GM12875 (cell line): ENCODE data around the gene ITIH3.

Experiments used
- H3K4me3 ChIP-seq: one replicate; pipeline ENCODE4 v1.5.1; 2011; ENCODE audit warnings: low read depth, low read length, control low read depth
- TF ChIP-seq, protein P1 (sequence below): IDR thresholded peaks from 2 replicates; pipeline ENCODE4 v1.5.1; 2011; ENCODE audit warnings: low read depth, mild to moderate bottlenecking, control low read depth, inconsistent platforms, low read length, moderate library complexity, borderline replicate concordance; ENCODE audit not compliant: insufficient read depth

ITIH3 gene

GRCh38 chr3:52842424-52842823, 47.8 kb downstream of the ITIH3 start:
- TF ChIP-seq, protein P1, sequence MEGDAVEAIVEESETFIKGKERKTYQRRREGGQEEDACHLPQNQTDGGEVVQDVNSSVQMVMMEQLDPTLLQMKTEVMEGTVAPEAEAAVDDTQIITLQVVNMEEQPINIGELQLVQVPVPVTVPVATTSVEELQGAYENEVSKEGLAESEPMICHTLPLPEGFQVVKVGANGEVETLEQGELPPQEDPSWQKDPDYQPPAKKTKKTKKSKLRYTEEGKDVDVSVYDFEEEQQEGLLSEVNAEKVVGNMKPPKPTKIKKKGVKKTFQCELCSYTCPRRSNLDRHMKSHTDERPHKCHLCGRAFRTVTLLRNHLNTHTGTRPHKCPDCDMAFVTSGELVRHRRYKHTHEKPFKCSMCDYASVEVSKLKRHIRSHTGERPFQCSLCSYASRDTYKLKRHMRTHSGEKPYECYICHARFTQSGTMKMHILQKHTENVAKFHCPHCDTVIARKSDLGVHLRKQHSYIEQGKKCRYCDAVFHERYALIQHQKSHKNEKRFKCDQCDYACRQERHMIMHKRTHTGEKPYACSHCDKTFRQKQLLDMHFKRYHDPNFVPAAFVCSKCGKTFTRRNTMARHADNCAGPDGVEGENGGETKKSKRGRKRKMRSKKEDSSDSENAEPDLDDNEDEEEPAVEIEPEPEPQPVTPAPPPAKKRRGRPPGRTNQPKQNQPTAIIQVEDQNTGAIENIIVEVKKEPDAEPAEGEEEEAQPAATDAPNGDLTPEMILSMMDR = no peak
- no peak overlapping the region for H3K4me3 ChIP-seq

- TF ChIP-seq, protein P1 = no peak
- H3K4me3 ChIP-seq = no peak overlapping the region
Measured at GRCh38 chr3:52843108-52843865, 48.7 kb downstream of the ITIH3 start.

GRCh38 chr3:52843881-52844280, 49.3 kb downstream of the ITIH3 start:
- TF ChIP-seq, protein P1 = no peak
- H3K4me3 ChIP-seq = no peak overlapping the region

DNA sequence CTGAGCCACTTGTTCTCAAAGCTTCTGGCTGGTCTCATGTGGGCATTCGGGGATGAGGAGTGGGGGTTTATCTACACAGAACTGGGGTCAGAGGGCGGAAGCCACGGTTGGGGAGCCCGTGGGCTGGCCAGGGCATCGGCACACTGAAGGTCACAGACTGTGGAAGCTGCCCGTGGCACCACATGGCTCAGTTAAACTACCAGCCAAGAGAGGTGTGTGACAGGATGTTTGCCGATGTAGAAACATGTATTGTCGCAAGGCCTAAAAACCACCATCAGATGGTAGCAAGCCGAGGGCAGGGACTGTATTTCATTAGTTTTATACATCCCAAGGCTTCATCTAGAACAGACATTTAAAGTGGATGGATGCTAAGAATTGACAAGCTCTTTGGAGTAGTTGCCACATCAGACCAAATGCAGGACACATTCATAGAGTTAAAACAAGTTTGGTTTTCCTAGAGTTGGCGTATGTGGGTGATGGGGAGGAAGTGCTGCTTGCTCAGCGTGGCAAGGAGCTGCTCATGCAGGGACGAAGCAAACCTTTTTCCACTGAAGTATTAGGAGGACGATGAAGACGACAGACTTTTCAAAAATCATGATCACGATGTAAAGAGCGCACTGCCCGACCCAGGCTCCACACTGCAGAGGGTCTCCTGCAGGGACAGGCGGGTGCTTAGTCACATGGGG, 49.8 kb downstream of the ITIH3 start:
- H3K4me3 ChIP-seq = no peak overlapping the region
- TF ChIP-seq, protein P1 = no peak

GRCh38 chr3:52845157-52845556, 50.6 kb downstream of the ITIH3 start:
- no peak overlapping the region for H3K4me3 ChIP-seq
- TF ChIP-seq, protein P1 = no peak

- TF ChIP-seq, protein P1 = peak; percentile 46; the same call in 1 of the 2 replicates
- H3K4me3 ChIP-seq = no peak overlapping the region
Measured at GRCh38 chr3:52845691-52846431, 51.3 kb downstream of the ITIH3 start.

GRCh38 chr3:52846432-52846965, 51.9 kb downstream of the ITIH3 start:
- no peak overlapping the region for H3K4me3 ChIP-seq
- TF ChIP-seq, protein P1 = no peak
